ENCODE measurements around the gene PXMP2. TPM values are rescaled to one million over a fixed set of nuclear protein-coding genes. Genes with fewer than 3 reads are reported as not detected.

Gene PXMP2
- total RNA-seq, 1 experiment from 2014 or later, result 17.8 TPM

GRCh38 chr12:132702640-132703039 is 15.3 kb downstream of the PXMP2 start:
- H3K18ac ChIP-seq (ENCODE audit: insufficient read length, low read depth, low read length), result no peak overlapping the region
- no peak overlapping the region for H2BK20ac ChIP-seq (ENCODE audit: low read depth, low read length, poor library complexity, severe bottlenecking)
- no peak overlapping the region for H4K5ac ChIP-seq (ENCODE audit: insufficient read length, low read depth, low read length)
- H2BK120ac ChIP-seq (ENCODE audit: low read depth, low read length, poor library complexity, severe bottlenecking), result no peak overlapping the region
- peaks cover 0 to 4% of the 10 kb centered on the region in 2 experiments; a peak in 2 of 5 replicates for H3K9me3 Mint-ChIP-seq
- H3K4me1 Mint-ChIP-seq, result peaks cover 7 to 12% of the 10 kb centered on the region in 2 experiments; a peak in 3 of 4 replicates
- H3K27ac Mint-ChIP-seq, result peak overlapping the region in 1 of 3 experiments; percentile 52; a peak in 1 of 7 replicates
- no peak overlapping the region for H3K56ac ChIP-seq (ENCODE audit: insufficient read length, low read depth, low read length)
- H4K20me1 ChIP-seq (ENCODE audit: control insufficient read depth, insufficient read depth, insufficient read length), result no peaks in the 10 kb centered on the region
- no peak overlapping the region for H2BK15ac ChIP-seq (ENCODE audit: low read depth, low read length)
- peaks cover 3 to 57% (median 28%) of the 10 kb centered on the region in 3 experiments; a peak in 6 of 7 replicates for H3K36me3 Mint-ChIP-seq (ENCODE audit: insufficient read depth in 1 of 3, low read depth in 3 of 3)
- H3K27me3 ChIP-seq (ENCODE audit: insufficient read depth, low read length), result no peaks in the 10 kb centered on the region
- no peaks in the 10 kb centered on the region for H3K23me2 ChIP-seq (ENCODE audit: insufficient read length, low read depth, low read length, poor library complexity, severe bottlenecking)
- no CpG with 5 or more reads among the region's 4 CpGs for WGBS (ENCODE audit: extremely low coverage, insufficient read length, low lambda C conversion rate)
- H3T11ph ChIP-seq (ENCODE audit: low read length), result no peak overlapping the region
- no peak overlapping the region for H3K4ac ChIP-seq (ENCODE audit: low read depth, low read length)
- H2BK5ac ChIP-seq (ENCODE audit: insufficient read length, low read length), result no peak overlapping the region
- H2AK5ac ChIP-seq (ENCODE audit: insufficient read length, low read length), result no peak overlapping the region
- no peaks in the 10 kb centered on the region for H3K27me3 Mint-ChIP-seq (ENCODE audit: low read depth)
- no peaks in the 10 kb centered on the region for H3K9me3 ChIP-seq (ENCODE audit: control insufficient read depth, low read depth, low read length)
- no peaks in the 10 kb centered on the region for H3K79me2 ChIP-seq (ENCODE audit: insufficient read depth, low read length)
- no peaks in the 10 kb centered on the region for H3K79me1 ChIP-seq (ENCODE audit: insufficient read depth, low read depth, low read length, poor library complexity, severe bottlenecking)
- no peak overlapping the region for H3K9ac ChIP-seq (ENCODE audit: extremely low read depth, insufficient read length, low read length)
- no peak overlapping the region for H2AFZ ChIP-seq (ENCODE audit: low read length)
- H3K4me3 Mint-ChIP-seq, result no peak overlapping the region
- no peak overlapping the region for H3K23ac ChIP-seq (ENCODE audit: insufficient read length, low read depth, low read length)
- no peak overlapping the region for H3K27ac ChIP-seq (ENCODE audit: insufficient read length, low read depth, low read length)
- H4K91ac ChIP-seq (ENCODE audit: insufficient read length, low read depth, low read length), result no peak overlapping the region
- H3K4me1 ChIP-seq (ENCODE audit: insufficient read depth, low read length), result no peaks in the 10 kb centered on the region
- no peak overlapping the region for H3K4me2 ChIP-seq (ENCODE audit: insufficient read depth, insufficient read length, low read length)
- no peak overlapping the region for H4K8ac ChIP-seq (replicated peaks; ENCODE audit: insufficient read length, low read depth, low read length)
- no peak overlapping the region for H3K14ac ChIP-seq (ENCODE audit: insufficient read depth, low read length)
- TF ChIP-seq CTCF (conservative IDR thresholded peaks at IDR 0.05), result 0 out of 3 replicates have a peak, but pooled peaks have one; percentile 24
- no peak overlapping the region for H2BK12ac ChIP-seq (ENCODE audit: insufficient read length, low read depth, low read length)
- DNase-seq, result no peak

All from H9 (cell line).